HG03159 (cell line): ENCODE measurements around the gene CDKN2B-AS1.
"Not testable (repeated sequence)": the region's sequence is repeated elsewhere in the genome, so short reads cannot be mapped to it uniquely, and the experiment has no call there.

Experiments used
- ATAC-seq: cut with Tn5 transposase; IDR thresholded peaks from one replicate; pipeline ENCODE4 v1.9.1; 2021; ENCODE audit warnings: mild to moderate bottlenecking, moderate library complexity; ENCODE audit not compliant: unreplicated experiment

The CDKN2B-AS1 gene

DNA sequence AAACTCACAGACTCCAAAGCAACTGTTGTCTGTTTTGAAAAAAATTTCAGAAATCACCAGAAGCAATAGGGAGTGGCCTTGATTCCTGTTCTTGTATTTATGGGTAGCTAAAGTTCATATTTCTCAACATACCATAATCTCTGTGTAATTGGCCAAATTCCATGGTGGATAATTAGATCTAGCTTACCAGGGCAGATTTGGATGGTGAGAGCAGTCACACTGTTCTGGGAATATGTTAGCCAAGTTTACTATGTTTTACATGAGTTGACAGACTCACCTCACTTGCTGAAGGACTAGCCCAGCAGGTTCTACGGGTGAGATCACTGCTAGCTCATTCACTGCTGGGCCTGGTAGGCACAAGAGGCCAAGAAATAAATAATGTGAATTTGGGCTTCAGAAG lies 47.2 kb downstream of the CDKN2B-AS1 start:
- ATAC-seq, result no peak

DNA sequence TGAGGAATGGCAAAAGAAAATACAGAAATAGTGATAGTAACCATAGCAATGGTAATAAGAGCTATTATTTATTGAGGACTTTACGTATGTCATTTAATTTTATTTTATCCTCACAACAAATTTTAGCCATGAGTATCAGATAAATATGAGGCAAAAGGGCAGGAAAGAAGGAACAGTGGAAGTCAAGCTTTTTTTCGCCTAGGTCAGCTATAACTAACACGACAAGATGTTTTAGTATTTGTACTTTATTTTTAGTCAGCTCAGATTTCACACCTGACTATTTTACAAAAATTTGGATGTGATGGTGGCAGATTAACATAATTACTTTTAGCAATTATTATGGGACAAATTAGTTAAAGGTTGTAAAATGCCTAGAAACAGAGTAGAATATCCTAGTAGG lies 49.3 kb downstream of the CDKN2B-AS1 start:
- no peak for ATAC-seq

- ATAC-seq, result no peak
Measured at GRCh38 chr9:22044583-22044982, 50.0 kb downstream of the CDKN2B-AS1 start.

DNA sequence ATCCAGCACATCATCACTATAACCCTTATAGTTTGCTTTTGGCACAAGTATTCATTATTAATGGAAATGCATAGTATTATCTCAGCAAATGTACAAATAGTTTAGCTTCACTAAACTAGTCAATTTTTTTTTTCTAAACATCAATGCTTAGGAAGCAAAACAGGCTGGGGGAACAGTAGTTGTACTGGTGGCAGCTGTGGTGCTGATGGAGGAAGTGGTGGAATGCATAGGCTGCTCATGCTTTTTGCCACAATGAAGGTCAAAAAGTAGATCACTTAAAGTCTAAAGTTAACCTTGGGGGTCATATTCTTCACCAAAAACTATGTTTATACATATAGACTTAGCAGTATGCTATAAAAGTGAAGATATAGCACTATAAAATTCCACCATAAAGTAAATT lies 50.8 kb downstream of the CDKN2B-AS1 start:
- ATAC-seq, result no peak

- ATAC-seq, result no peak
Measured at GRCh38 chr9:22046243-22046885, 51.8 kb downstream of the CDKN2B-AS1 start.

GRCh38 chr9:22047596-22047995 lies 53.0 kb downstream of the CDKN2B-AS1 start:
- no peak for ATAC-seq

- ATAC-seq, result no peak
Measured at GRCh38 chr9:22049411-22049810, 54.8 kb downstream of the CDKN2B-AS1 start.

- ATAC-seq, result peak; percentile 86
Measured at GRCh38 chr9:22050924-22051323, 56.3 kb downstream of the CDKN2B-AS1 start.

GRCh38 chr9:22052376-22052945 lies 57.9 kb downstream of the CDKN2B-AS1 start:
- no peak for ATAC-seq

DNA sequence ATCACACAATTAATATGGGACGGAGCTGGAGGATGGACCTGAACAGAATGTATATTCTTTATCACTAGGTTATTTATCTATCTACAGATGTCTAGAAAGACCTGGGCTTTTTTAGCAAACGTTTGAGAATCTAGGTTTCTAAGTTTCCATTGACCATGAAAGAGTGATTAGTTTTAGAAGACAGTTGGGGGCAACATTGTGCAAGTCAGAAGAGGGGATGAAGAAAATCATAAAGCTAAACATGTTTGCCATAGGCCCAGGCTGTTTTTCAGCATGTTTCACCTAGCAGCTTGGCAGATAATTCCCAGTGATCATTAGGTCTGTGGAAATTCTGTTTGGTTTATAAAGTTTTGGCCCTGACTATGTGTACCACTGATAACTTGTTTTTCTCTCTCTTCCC lies 58.6 kb downstream of the CDKN2B-AS1 start:
- no peak for ATAC-seq

DNA sequence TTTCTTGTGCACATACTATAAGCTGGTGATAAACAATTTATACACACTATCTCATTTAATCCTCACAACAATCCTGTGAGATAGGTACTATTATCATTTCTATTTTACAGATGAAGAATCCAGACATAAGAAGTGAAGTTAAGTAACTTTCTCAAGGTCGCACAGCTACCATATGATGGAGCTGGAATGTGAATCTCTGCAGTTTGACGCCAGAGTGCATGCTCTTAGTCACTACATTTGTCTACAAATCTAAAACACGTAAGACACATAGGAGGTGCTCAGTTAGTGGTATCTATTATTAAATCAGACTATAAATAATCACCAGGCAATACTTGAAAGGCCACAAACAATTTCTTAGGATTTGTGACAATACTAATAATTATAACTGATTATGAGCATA lies 59.5 kb downstream of the CDKN2B-AS1 start:
- no peak for ATAC-seq

DNA sequence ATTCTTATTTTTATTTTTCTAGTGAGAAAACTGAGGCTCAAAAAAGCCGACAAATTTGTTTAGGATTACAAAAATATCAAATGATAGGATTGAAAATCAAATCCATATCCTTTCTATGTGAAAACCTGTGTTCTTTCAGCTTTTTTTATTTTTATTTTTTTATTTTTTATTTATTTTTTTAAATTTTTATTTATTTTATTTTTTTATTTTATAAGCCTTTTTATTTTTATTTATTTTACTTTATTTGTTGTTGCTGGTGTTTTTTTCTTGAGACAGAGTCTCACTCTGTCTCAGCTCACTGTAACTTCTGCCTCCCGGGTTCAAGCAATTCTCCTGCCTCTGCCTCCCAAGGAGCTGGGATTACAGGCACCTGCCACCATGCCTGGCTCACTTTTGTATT lies 59.9 kb downstream of the CDKN2B-AS1 start:
- no peak for ATAC-seq

DNA sequence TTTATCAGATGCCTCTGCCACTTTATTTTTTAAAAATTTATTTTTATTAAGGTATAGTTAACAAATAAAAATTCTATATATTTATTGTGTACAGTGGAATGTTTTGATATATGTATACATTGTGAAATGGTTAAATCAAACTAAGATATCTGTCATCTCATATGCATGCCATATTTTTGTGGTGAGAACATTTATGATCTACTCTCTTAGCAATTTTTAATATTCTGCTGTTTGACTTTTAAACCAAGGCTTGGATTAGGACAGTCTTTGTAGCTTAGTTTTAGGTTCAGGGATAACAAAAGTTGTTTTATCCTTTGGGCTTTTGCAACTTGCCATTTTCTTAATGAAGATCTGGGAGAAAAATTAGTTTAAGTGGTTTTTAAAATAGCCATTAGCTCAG lies 60.5 kb downstream of the CDKN2B-AS1 start:
- ATAC-seq, result no peak

- ATAC-seq, result no peak
Measured at GRCh38 chr9:22056402-22056801, 61.8 kb downstream of the CDKN2B-AS1 start.

DNA sequence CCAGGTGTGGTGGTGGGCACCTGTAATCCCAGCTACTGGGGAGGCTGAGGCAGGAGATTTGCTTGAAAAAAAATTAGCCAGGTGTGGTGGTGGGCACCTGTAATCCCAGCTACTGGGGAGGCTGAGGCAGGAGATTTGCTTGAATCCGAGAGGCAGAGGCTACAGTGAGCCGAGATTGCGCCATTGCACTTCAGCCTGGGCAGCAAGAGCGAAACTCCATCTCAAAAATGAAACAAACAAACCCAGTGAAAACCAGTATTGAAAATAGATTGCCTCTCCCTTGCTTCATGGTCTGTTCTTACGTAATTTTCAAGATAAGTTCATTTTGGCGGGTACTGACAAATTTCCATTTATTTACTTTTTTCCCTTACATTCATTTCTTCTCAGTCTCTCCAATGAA lies 63.4 kb downstream of the CDKN2B-AS1 start:
- not testable (repeated sequence) for ATAC-seq

GRCh38 chr9:22060831-22061383 lies 66.3 kb downstream of the CDKN2B-AS1 start:
- no peak for ATAC-seq

DNA sequence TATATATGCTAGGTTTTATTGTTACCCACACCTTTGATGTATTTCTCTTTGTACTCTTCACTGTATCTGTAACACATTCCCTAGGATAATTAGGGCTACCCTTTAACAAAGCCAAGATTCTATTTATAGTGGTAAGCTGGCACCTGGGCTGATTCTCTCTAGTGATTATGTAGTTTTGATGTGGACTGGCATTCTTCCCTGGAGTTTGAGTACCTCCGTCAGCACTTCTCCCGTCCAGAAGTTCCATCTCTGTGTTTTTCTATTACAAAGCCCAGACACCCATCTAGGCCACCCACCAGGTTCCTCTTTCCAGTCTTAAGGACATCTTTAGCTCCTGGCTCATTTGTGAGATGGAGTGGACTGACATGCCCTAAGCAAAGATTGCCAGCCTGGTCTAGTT lies 70.4 kb downstream of the CDKN2B-AS1 start:
- no peak for ATAC-seq

GRCh38 chr9:22065431-22066200 lies 71.0 kb downstream of the CDKN2B-AS1 start:
- ATAC-seq, result no peak

- ATAC-seq, result no peak
Measured at GRCh38 chr9:22067196-22067595, 72.6 kb downstream of the CDKN2B-AS1 start.

- no peak for ATAC-seq
Measured at GRCh38 chr9:22068369-22068768, 73.8 kb downstream of the CDKN2B-AS1 start.

GRCh38 chr9:22073349-22073748 lies 78.8 kb downstream of the CDKN2B-AS1 start:
- ATAC-seq, result no peak

- ATAC-seq, result no peak
Measured at GRCh38 chr9:22078081-22078480, 83.5 kb downstream of the CDKN2B-AS1 start.
